ENCODE measurements around the gene NIF3L1. TPM values are rescaled to one million over a fixed set of nuclear protein-coding genes. Genes with fewer than 3 reads are reported as not detected.

Gene NIF3L1
- total and polyA plus RNA-seq, 9 of the 15 experiments (the other 6 are each of a cell fraction or from before 2014, with no cell fraction given): 26.7 to 89.5 (median 45.6) TPM

- H3K4me2 ChIP-seq (ENCODE audit: insufficient read depth, low read length): no peak overlapping the region
- POLR2A ChIA-PET: interaction anchor here (0.6 to 3.9 kb wide), 3 partner anchors 9 to 92 kb away, joined by 3 to 27 read pairs (median 7); partner anchors contain the start of gene CLK1
- no peaks in the 10 kb centered on the region for H4K20me1 ChIP-seq (replicated peaks; ENCODE audit: control insufficient read depth, insufficient read depth, low read length)
- intact Hi-C loops (cut with micrococcal nuclease) (no loop called here), in situ Hi-C loops (cut with MboI) (no loop called here)
- H3K9me3 ChIP-seq (replicated peaks; ENCODE audit: control insufficient read depth, insufficient read depth, low read depth, low read length): no peaks in the 10 kb centered on the region
- no peak overlapping the region for H3K4me3 ChIP-seq
- H3K9me1 ChIP-seq (ENCODE audit: control insufficient read depth, insufficient read depth, low read length): no peaks in the 10 kb centered on the region
- no peak for DNase-seq (ENCODE audit: extremely low read depth in 1 of 4, low spot score in 3 of 4)
- no peaks in the 10 kb centered on the region for H3K79me2 ChIP-seq (ENCODE audit: control insufficient read depth, insufficient read depth, low read length)
- H3K4me1 ChIP-seq (replicated peaks in 1 of 2; ENCODE audit: control insufficient read depth in 2 of 2, insufficient read depth in 2 of 2, low read length in 2 of 2): peaks cover 0 to 10% of the 10 kb centered on the region in 2 experiments; a peak in 2 of 5 replicates
- H3K9ac ChIP-seq (ENCODE audit: insufficient read depth in 1 of 2, low read depth in 2 of 2, low read length in 2 of 2): no peak overlapping the region
- WGBS (ENCODE audit: insufficient coverage, low coverage, missing lambda C conversion rate): 20% methylated on average over 2 of the region's 4 CpGs
- no peak for TF ChIP-seq LEF1 (IDR thresholded peaks at IDR 0.05)
- peak; percentile 78 for TF ChIP-seq ZNF512 (tag; IDR thresholded peaks at IDR 0.05)
- TF ChIP-seq ZNF778 (CRISPR knock-in tag; IDR thresholded peaks at IDR 0.05): no peak
- TF ChIP-seq KDM5B (IDR thresholded peaks at IDR 0.05; ENCODE audit: insufficient replicate concordance, low read depth, low read length): no peak
- CTCF ChIA-PET (ENCODE audit: low intra/inter-chr PET ratio): no interaction called here
- H3K36me3 ChIP-seq (ENCODE audit: control insufficient read depth, insufficient read depth, low read length): peaks cover 19% of the 10 kb centered on the region; the same call in 2 of the 3 replicates
- no peak for ATAC-seq
- H2AFZ ChIP-seq (ENCODE audit: low read depth, low read length): no peak overlapping the region
- no TSS peak for BruUV-seq (replicated peaks)
- FAIRE-seq: no peak
- H3K27ac ChIP-seq (ENCODE audit: extremely low read depth, low read depth, low read length): no peak overlapping the region
- H3K27me3 ChIP-seq (ENCODE audit: control insufficient read depth in 2 of 2, insufficient read depth in 2 of 2, low read length in 2 of 2): no peaks in the 10 kb centered on the region
Observed at GRCh38 chr2:200847939-200848338, 41.2 kb upstream of the NIF3L1 start.

Measured in K562 (cell line).